WERI-Rb-1 (cell line): ENCODE results near the gene CLDN18.

Experiments used
- DNase-seq: peaks from one replicate; pipeline ENCODE4 v3.0.0-alpha.2; 2020
- H3K27ac ChIP-seq: fragments of 250-450 bp; sonication (Bioruptor Pico); 2 replicates; pipeline ENCODE4 v1.5.1; 2020; ENCODE audit warnings: mild to moderate bottlenecking, moderate library complexity
- H3K27me3 ChIP-seq: fragments of 250-450 bp; sonication (Bioruptor Pico); 2 replicates; pipeline ENCODE4 v1.5.1; 2021; ENCODE audit warnings: mild to moderate bottlenecking, low read depth, moderate library complexity; ENCODE audit not compliant: insufficient read depth, severe bottlenecking
- H3K36me3 ChIP-seq: fragments of 250-450 bp; sonication (Bioruptor Pico); 2 replicates; pipeline ENCODE4 v1.5.1; 2020; ENCODE audit warnings: mild to moderate bottlenecking, moderate library complexity
- H3K4me3 ChIP-seq: 2 replicates; pipeline ENCODE4 v1.5.1; 2011; ENCODE audit warnings: low read depth, mild to moderate bottlenecking, control low read depth, low read length
- H3K9me3 ChIP-seq: fragments of 250-450 bp; sonication (Bioruptor Pico); 2 replicates; pipeline ENCODE4 v1.5.1; 2021; ENCODE audit warnings: mild to moderate bottlenecking, moderate library complexity; ENCODE audit not compliant: severe bottlenecking
- CTCF ChIP-seq: IDR thresholded peaks from 2 replicates; pipeline ENCODE4 v1.5.1; 2011; ENCODE audit warnings: low read depth, mild to moderate bottlenecking, control low read depth, inconsistent platforms, low read length

CLDN18 gene

GRCh38 chr3:138012526-138012925, 2.6 kb downstream of the CLDN18 start:
- DNase-seq, result no peak
- no peak overlapping the region for H3K27ac ChIP-seq
- no peak for TF ChIP-seq CTCF

GRCh38 chr3:138016065-138016464, 6.1 kb downstream of the CLDN18 start:
- no peak for TF ChIP-seq CTCF
- no peak for DNase-seq

More at GRCh38 chr3:138012526-138012925, 2.6 kb downstream of the CLDN18 start:
- H3K9me3 ChIP-seq, result no peaks in the 10 kb centered on the region
- H3K4me3 ChIP-seq, result no peak overlapping the region
- no peaks in the 10 kb centered on the region for H3K36me3 ChIP-seq
- no peaks in the 10 kb centered on the region for H3K27me3 ChIP-seq

GRCh38 chr3:138019281-138020069, 9.5 kb downstream of the CLDN18 start:
- Histone ChIP-seq H3K27ac (no peak overlapping the region), H3K9me3 (no peaks in the 10 kb centered on the region), H3K4me3 (no peak overlapping the region), H3K27me3 (no peaks in the 10 kb centered on the region), H3K36me3 (no peaks in the 10 kb centered on the region)
- no peak for DNase-seq
- no peak for TF ChIP-seq CTCF

More at GRCh38 chr3:138016065-138016464, 6.1 kb downstream of the CLDN18 start:
- no peaks in the 10 kb centered on the region for H3K9me3 ChIP-seq
- no peak overlapping the region for H3K27ac ChIP-seq
- no peaks in the 10 kb centered on the region for H3K36me3 ChIP-seq
- no peaks in the 10 kb centered on the region for H3K27me3 ChIP-seq
- H3K4me3 ChIP-seq, result no peak overlapping the region

GRCh38 chr3:138023754-138024153, 13.8 kb downstream of the CLDN18 start:
- no peaks in the 10 kb centered on the region for H3K36me3 ChIP-seq
- H3K27ac ChIP-seq, result no peak overlapping the region
- DNase-seq, result no peak
- no peaks in the 10 kb centered on the region for H3K9me3 ChIP-seq
- H3K4me3 ChIP-seq, result no peak overlapping the region
- H3K27me3 ChIP-seq, result no peaks in the 10 kb centered on the region
- no peak for TF ChIP-seq CTCF

- H3K36me3 ChIP-seq, result no peaks in the 10 kb centered on the region; the same call in 1 of the 2 replicates
Measured at GRCh38 chr3:138025553-138025952, 15.6 kb downstream of the CLDN18 start.

More at GRCh38 chr3:138025553-138025952, 15.6 kb downstream of the CLDN18 start:
- no peak overlapping the region for H3K27ac ChIP-seq
- no peaks in the 10 kb centered on the region for H3K27me3 ChIP-seq
- no peak for DNase-seq
- no peak for TF ChIP-seq CTCF
- no peak overlapping the region for H3K4me3 ChIP-seq
- no peaks in the 10 kb centered on the region for H3K9me3 ChIP-seq
